Upper lobe of right lung (tissue), 1 donor: ENCODE data around the gene MEGF10. TPM values are rescaled to one million over a fixed set of nuclear protein-coding genes. Genes with fewer than 3 reads are reported as not detected.

Source experiments
- ATAC-seq: fragments of 200-7000 bp; cut with Tn5 transposase; one replicate; pipeline ENCODE4 v1.9.1; 2020; ENCODE audit warnings: mild to moderate bottlenecking, moderate library complexity
- DNase-seq: peaks from one replicate; pipeline ENCODE4 v3.0.0-alpha.2; 2020
- H3K27ac ChIP-seq: fragments of 200-600 bp; one replicate; pipeline ENCODE4 v1.8.0; 2022
- H3K27me3 ChIP-seq: fragments of 200-600 bp; one replicate; pipeline ENCODE4 v1.8.0; 2022; ENCODE audit warnings: mild to moderate bottlenecking
- H3K36me3 ChIP-seq: fragments of 200-600 bp; one replicate; pipeline ENCODE4 v1.8.0; 2022
- H3K4me1 ChIP-seq: fragments of 200-600 bp; one replicate; pipeline ENCODE4 v1.8.0; 2022
- H3K4me3 ChIP-seq: fragments of 200-600 bp; one replicate; pipeline ENCODE4 v1.8.0; 2022; ENCODE audit warnings: mild to moderate bottlenecking
- H3K9me3 ChIP-seq: fragments of 200-600 bp; one replicate; pipeline ENCODE4 v1.8.0; 2022
- CTCF ChIP-seq: fragments of 200-600 bp; IDR thresholded peaks from one replicate; pipeline ENCODE4 v1.8.0; 2022; ENCODE audit warnings: antibody characterized with exemption
- intact Hi-C: fragments of 100-400 bp; cut with DNase I; formaldehyde crosslinking; loops from one replicate; pipeline ENCODE4 v1.11.0; 2022
- total RNA-seq: library from RNA; stranded (reverse); fragmentation: NEBNext Ultra II Directional; extraction: Animal tissue kit (Norgen Biotek cat#: 25700); gene quantifications from one replicate; pipeline ENCODE4 v1.2.1, GENCODE V29; 2021
- donor health status: DM: no; HTN: yes; CAD: no; lungs with severe emphysema.

MEGF10 gene
- total RNA-seq, 1 donor from 2014 or later: 0.26 TPM

- no peak overlapping the region for H3K4me3 ChIP-seq
- DNase-seq: no peak
- intact Hi-C loops: no loop called here
- H3K27ac ChIP-seq: no peak overlapping the region
- ATAC-seq: no peak
- no peaks in the 10 kb centered on the region for H3K4me1 ChIP-seq
- H3K36me3 ChIP-seq: no peaks in the 10 kb centered on the region
- no peaks in the 10 kb centered on the region for H3K9me3 ChIP-seq
- no peak for TF ChIP-seq CTCF
- no peaks in the 10 kb centered on the region for H3K27me3 ChIP-seq
Measured at GRCh38 chr5:127425868-127426267, 135.3 kb downstream of the MEGF10 start.

- Histone ChIP-seq H3K4me1 (no peaks in the 10 kb centered on the region), H3K9me3 (no peaks in the 10 kb centered on the region), H3K27me3 (no peaks in the 10 kb centered on the region), H3K36me3 (no peaks in the 10 kb centered on the region), H3K4me3 (no peak overlapping the region), H3K27ac (no peak overlapping the region)
- intact Hi-C loops: no loop called here
- ATAC-seq (no peak), DNase-seq (no peak)
- TF ChIP-seq CTCF: no peak
Measured at GRCh38 chr5:127426661-127427060, 136.1 kb downstream of the MEGF10 start.

- ATAC-seq (no peak), DNase-seq (no peak)
- no peak for TF ChIP-seq CTCF
- no peaks in the 10 kb centered on the region for H3K9me3 ChIP-seq
- H3K27ac ChIP-seq: no peak overlapping the region
- no peak overlapping the region for H3K4me3 ChIP-seq
- no peaks in the 10 kb centered on the region for H3K36me3 ChIP-seq
- no peaks in the 10 kb centered on the region for H3K27me3 ChIP-seq
- intact Hi-C loops: no loop called here
- no peaks in the 10 kb centered on the region for H3K4me1 ChIP-seq
Measured at GRCh38 chr5:127428276-127428675, 137.7 kb downstream of the MEGF10 start.

- no peaks in the 10 kb centered on the region for H3K4me1 ChIP-seq
- no peaks in the 10 kb centered on the region for H3K9me3 ChIP-seq
- H3K27ac ChIP-seq: no peak overlapping the region
- DNase-seq (no peak), ATAC-seq (no peak)
- no peak for TF ChIP-seq CTCF
- intact Hi-C loops: no loop called here
- no peak overlapping the region for H3K4me3 ChIP-seq
- no peaks in the 10 kb centered on the region for H3K36me3 ChIP-seq
- no peaks in the 10 kb centered on the region for H3K27me3 ChIP-seq
Measured at GRCh38 chr5:127428748-127429147, 138.2 kb downstream of the MEGF10 start.

GRCh38 chr5:127429928-127430327 lies 139.3 kb downstream of the MEGF10 start:
- Histone ChIP-seq H3K9me3 (no peaks in the 10 kb centered on the region), H3K36me3 (no peaks in the 10 kb centered on the region), H3K27ac (no peak overlapping the region), H3K4me3 (no peak overlapping the region), H3K27me3 (no peaks in the 10 kb centered on the region), H3K4me1 (no peaks in the 10 kb centered on the region)
- DNase-seq (no peak), ATAC-seq (no peak)
- TF ChIP-seq CTCF: no peak
- intact Hi-C loops: no loop called here

GRCh38 chr5:127430627-127431026 lies 140.0 kb downstream of the MEGF10 start:
- no peak for DNase-seq
- no peak overlapping the region for H3K27ac ChIP-seq
- intact Hi-C loops: no loop called here
- H3K9me3 ChIP-seq: no peaks in the 10 kb centered on the region
- no peaks in the 10 kb centered on the region for H3K4me1 ChIP-seq
- H3K36me3 ChIP-seq: no peaks in the 10 kb centered on the region
- TF ChIP-seq CTCF: no peak
- no peak for ATAC-seq
- H3K4me3 ChIP-seq: no peak overlapping the region
- H3K27me3 ChIP-seq: no peaks in the 10 kb centered on the region
